Measurements from ENCODE around the gene DDX49.

Gene DDX49, protein sequence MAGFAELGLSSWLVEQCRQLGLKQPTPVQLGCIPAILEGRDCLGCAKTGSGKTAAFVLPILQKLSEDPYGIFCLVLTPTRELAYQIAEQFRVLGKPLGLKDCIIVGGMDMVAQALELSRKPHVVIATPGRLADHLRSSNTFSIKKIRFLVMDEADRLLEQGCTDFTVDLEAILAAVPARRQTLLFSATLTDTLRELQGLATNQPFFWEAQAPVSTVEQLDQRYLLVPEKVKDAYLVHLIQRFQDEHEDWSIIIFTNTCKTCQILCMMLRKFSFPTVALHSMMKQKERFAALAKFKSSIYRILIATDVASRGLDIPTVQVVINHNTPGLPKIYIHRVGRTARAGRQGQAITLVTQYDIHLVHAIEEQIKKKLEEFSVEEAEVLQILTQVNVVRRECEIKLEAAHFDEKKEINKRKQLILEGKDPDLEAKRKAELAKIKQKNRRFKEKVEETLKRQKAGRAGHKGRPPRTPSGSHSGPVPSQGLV

DNA sequence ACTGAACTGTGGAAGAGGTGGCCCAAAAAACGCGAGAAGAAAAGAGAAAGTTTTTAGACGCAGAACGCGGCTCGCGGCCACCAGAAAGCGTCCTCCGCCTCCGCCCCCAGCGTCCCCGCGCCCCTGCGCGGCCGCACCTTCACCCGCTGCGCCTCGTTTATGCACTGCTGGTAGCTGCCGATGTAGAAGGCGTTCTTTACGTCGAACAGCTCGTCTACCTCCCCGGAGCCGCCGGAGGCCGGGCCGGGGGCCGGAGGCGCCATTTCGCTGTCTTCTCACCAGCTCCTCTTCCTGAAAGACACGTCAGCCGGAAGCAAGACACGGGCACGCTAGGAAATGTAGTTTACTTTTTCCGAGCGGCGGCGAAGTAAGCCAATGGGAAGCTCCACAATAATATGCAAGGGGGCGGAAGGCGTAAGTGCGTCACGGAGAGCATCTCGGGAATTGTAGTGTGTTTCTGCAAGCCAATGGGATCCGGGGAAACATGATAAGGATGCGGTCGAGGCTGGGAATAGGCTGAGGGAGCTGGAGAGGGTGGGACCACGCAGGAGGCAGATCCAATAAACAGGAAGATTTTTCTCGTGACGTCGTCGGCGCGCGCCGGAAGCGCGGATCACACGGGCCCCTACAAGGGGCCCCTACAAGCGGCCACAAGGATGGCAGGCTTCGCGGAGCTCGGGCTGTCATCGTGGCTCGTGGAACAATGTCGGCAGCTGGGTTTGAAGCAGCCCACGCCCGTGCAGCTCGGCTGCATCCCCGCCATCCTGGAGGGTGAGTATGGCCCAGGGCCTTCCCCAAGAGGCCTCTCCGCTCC is at the start of gene DDX49, which contains the start of gene COPE:
Gene DDX49 (plus strand): TSS at position 630 of the 814 bp plus-strand sequence. CDS start 27 bp downstream, at position 657.
Gene COPE (minus strand): TSS at position 302 of the 814 bp plus-strand sequence. CDS start 39 bp downstream, at position 263.
- peak; percentile 100 for DNase-seq (ENCODE audit: low read depth)
- peak within 1 kb of the TSS; percentile 100 for H3K4me3 ChIP-seq (replicated peaks; ENCODE audit: low read depth, low read length)
- TF ChIP-seq, protein P1, sequence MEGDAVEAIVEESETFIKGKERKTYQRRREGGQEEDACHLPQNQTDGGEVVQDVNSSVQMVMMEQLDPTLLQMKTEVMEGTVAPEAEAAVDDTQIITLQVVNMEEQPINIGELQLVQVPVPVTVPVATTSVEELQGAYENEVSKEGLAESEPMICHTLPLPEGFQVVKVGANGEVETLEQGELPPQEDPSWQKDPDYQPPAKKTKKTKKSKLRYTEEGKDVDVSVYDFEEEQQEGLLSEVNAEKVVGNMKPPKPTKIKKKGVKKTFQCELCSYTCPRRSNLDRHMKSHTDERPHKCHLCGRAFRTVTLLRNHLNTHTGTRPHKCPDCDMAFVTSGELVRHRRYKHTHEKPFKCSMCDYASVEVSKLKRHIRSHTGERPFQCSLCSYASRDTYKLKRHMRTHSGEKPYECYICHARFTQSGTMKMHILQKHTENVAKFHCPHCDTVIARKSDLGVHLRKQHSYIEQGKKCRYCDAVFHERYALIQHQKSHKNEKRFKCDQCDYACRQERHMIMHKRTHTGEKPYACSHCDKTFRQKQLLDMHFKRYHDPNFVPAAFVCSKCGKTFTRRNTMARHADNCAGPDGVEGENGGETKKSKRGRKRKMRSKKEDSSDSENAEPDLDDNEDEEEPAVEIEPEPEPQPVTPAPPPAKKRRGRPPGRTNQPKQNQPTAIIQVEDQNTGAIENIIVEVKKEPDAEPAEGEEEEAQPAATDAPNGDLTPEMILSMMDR (IDR thresholded peaks at IDR 0.05; ENCODE audit: low read length, missing control alignments) = no peak

GRCh38 chr19:18869781-18870530 is 49.6 kb upstream of the DDX49 start:
- H3K4me3 ChIP-seq (replicated peaks; ENCODE audit: low read depth, low read length) = no peak overlapping the region
- TF ChIP-seq, protein P1 (IDR thresholded peaks at IDR 0.05; ENCODE audit: low read length, missing control alignments) = no peak
- no peak for DNase-seq (ENCODE audit: low read depth)

GRCh38 chr19:18870531-18871172 is 48.9 kb upstream of the DDX49 start:
- H3K4me3 ChIP-seq (replicated peaks; ENCODE audit: low read depth, low read length) = no peak overlapping the region
- DNase-seq (ENCODE audit: low read depth) = no peak
- TF ChIP-seq, protein P1 (IDR thresholded peaks at IDR 0.05; ENCODE audit: low read length, missing control alignments) = no peak

DNA sequence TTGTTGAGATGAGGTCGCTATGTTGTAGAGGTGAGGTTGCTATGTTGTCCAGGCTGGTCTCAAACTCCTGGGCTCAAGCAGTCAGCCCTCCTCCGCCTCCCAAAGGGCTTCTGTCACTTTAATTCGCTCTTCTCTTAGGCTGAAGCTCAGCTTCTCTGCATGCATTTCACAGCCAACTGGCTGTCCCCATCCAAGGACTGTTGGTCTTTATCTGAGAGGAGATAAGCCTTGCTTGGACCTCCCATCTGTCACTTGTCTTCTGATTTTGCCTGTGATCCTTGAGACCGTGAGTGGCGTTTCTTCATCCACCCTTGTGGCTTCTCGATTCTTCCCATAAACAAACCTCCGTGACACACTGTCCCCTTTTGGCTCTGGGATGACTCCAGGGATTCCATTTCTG is 48.0 kb upstream of the DDX49 start:
- H3K4me3 ChIP-seq (replicated peaks; ENCODE audit: low read depth, low read length) = no peak overlapping the region
- TF ChIP-seq, protein P1 (IDR thresholded peaks at IDR 0.05; ENCODE audit: low read length, missing control alignments) = no peak
- DNase-seq (ENCODE audit: low read depth) = no peak

- no peak for DNase-seq (ENCODE audit: low read depth)
- TF ChIP-seq, protein P1 (IDR thresholded peaks at IDR 0.05; ENCODE audit: low read length, missing control alignments) = no peak
- H3K4me3 ChIP-seq (replicated peaks; ENCODE audit: low read depth, low read length) = no peak overlapping the region
Observed at GRCh38 chr19:18875726-18876125, 43.8 kb upstream of the DDX49 start.

GRCh38 chr19:18876865-18877264 is 42.6 kb upstream of the DDX49 start:
- DNase-seq (ENCODE audit: low read depth) = no peak
- no peak overlapping the region for H3K4me3 ChIP-seq (replicated peaks; ENCODE audit: low read depth, low read length)
- TF ChIP-seq, protein P1 (IDR thresholded peaks at IDR 0.05; ENCODE audit: low read length, missing control alignments) = no peak

Data from fibroblast of pulmonary artery (primary cell).